GM18526 (cell line): ENCODE data around the gene ETV1.

ENCODE experiments used
- POLR2A ChIP-seq: IDR thresholded peaks from 3 replicates; pipeline ENCODE4 v1.6.1; 2011; ENCODE audit not compliant: insufficient read length; ENCODE audit errors: extremely low read depth

ETV1 gene

GRCh38 chr7:13875496-13876074 lies 113.9 kb downstream of the ETV1 start:
- TF ChIP-seq POLR2A = no peak

- TF ChIP-seq POLR2A = no peak
Observed at GRCh38 chr7:13874783-13875182, 114.7 kb downstream of the ETV1 start.

- no peak for TF ChIP-seq POLR2A
Observed at GRCh38 chr7:13872709-13873108, 116.8 kb downstream of the ETV1 start.

DNA sequence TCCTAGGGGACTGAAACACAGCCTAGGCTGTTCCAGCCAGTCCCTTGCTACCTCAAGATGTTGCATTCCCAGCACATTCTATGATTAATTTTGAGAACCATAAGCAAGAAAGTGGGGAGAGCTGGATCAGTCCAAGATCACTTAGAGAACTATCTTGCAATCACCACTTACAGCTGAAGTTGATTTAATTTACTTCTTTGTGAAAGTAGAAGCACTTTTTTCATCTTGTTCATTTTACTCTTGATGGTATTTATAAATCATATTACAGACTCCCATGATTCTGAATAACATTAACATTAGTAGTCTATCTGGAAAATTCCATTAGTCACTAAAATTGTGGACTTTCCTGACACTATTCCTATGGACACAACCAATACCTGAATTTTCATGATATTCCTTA lies 118.5 kb downstream of the ETV1 start:
- no peak for TF ChIP-seq POLR2A

- TF ChIP-seq POLR2A = no peak
Observed at GRCh38 chr7:13860734-13861133, 128.7 kb downstream of the ETV1 start.

GRCh38 chr7:13856012-13856411 lies 133.5 kb downstream of the ETV1 start:
- TF ChIP-seq POLR2A = no peak

DNA sequence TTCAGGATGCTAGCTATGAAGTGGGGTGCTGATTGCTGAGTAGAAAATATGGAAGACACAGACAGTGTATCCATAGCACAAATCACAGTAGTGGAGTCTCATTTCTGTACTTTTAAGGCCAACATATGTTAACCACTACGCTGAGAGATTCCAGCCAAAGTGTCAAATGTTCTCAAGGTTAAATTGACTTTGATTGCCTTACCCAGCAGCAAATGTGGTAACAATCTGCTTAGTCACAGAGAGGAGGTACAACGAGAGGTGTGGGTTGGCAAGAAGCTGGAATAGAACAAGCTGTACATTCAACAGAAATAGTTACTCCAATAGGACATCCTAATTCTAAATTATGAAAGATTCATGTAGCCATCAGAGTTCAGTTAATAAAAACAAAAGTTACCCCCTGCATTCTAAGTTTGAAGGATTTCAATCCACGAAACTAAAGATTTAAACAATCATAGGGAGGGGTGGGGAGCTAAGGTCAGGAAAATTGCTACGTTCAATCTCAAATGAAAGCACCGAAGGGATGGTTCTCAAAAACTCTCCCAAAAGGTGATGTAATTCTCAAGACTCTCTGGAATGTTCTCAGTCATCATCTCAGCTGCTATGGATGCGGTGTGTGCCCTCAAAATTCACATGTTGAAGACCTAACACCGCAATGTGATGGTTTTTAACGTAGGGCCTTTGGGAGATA lies 137.0 kb downstream of the ETV1 start:
- TF ChIP-seq POLR2A = no peak

GRCh38 chr7:13851736-13852135 lies 137.7 kb downstream of the ETV1 start:
- no peak for TF ChIP-seq POLR2A

GRCh38 chr7:13850185-13850752 lies 139.2 kb downstream of the ETV1 start:
- no peak for TF ChIP-seq POLR2A

DNA sequence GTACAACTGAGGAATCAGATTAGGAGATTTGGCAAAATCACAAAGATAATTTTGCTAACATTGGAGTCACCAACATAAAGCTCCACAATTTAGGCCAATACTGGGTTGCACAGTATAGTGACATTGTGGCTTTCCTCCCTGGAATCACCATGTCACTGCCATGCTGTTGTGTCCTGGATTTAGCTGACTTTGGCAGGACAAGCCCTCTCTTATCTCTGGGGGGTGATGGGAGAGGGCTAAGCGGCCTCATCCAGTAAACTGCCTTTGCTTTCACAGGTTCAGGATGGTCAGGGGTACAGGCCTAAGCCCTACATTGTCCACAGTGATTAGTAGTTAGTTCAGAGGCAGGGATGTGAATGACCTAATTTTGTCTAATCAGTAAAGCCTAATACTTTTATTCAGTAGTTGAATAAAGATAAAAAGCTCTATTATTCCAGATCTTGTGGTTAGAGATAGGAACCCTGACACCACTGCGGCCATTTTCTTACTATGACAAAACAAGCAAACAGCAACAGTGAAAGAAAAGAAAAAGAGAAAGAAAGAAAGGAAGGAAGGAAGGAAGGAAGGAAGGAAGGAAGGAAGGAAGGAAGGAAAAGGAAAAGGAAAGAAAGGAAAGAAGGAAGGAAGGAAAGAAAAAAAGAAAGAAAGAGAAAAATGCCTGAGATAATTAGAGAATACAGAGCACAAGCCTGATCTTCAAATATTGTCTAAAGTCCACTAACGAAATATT lies 140.1 kb downstream of the ETV1 start:
- no peak for TF ChIP-seq POLR2A

GRCh38 chr7:13848681-13849131 lies 140.8 kb downstream of the ETV1 start:
- no peak for TF ChIP-seq POLR2A

DNA sequence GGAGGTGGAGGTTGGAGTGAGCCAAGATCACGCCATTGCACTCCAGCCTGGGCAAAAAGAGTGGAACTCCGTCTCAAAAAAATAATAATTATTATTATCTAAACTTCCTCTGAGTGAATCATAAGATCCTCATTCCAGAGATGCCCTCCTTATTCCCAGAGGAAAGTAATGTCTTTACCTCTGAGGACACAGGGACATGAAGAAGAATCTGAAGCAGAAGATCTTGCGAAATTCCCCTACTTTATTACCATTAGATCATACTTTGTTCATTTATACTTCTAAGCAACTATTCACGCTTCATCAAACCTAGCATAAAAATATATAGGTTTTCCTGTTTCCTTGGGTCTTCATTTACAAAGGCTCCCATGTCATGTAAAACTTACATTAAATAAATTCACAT lies 143.1 kb downstream of the ETV1 start:
- no peak for TF ChIP-seq POLR2A

DNA sequence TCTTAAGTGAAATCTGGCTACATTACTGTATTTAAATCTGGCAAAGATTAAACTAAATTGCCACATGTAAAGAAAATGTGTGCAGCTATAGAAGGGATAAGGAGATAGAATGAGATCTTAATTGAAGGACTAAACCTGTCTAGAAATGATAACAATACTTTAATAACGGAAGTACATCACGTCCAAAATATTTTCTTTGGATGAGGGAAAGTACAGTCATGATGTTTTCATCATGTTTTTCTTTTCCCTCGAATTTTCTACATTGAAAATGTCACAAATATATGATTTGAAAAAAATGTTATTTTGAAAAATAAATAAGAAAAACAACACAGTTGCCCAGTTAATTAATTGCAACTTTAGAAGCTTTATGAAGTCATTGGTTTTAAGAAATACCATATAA lies 143.9 kb downstream of the ETV1 start:
- TF ChIP-seq POLR2A = no peak

DNA sequence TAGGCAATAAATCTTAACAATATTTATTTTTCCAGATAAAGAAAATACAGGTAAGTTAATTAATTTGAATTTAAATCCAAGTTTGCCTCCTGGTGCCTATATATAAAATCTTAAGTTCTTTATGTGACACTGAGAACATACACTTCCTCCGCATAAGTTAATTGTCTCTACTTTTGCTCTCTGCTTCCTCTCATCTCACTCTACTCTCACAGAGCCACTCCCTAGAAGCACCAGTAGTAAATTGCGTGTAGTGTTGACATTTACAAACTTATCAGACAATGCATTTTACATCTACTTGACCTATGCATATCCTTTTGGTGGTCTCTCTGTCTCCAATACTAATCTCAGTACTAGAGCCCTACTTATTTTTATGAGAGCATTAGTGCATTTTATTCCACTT lies 144.5 kb downstream of the ETV1 start:
- no peak for TF ChIP-seq POLR2A

- no peak for TF ChIP-seq POLR2A
Observed at GRCh38 chr7:13841284-13841683, 148.2 kb downstream of the ETV1 start.
